Omental fat pad (tissue), 4 donors: ENCODE data around the gene BARHL2. TPM values are rescaled to one million over a fixed set of nuclear protein-coding genes. Genes with fewer than 3 reads are reported as not detected.

Source experiments
- ATAC-seq: fragments of 150-250 bp; one replicate; pipeline ENCODE4 v1.9.1; 2016; ENCODE audit warnings: mild to moderate bottlenecking, moderate library complexity; ENCODE audit not compliant: low FRiP score
- DNase-seq: peaks from one replicate; pipeline ENCODE4 v3.0.0-alpha.2; 2019; ENCODE audit warnings: low spot score
- CTCF ChIP-seq, 3 donors: fragments of 450-650 bp; IDR thresholded peaks; one replicate each; pipeline ENCODE4 v1.5.1; 2016 to 2017; ENCODE audit warnings: antibody characterized with exemption in 3 of 3, mild to moderate bottlenecking in 3 of 3, moderate library complexity in 2 of 3
- total RNA-seq, 4 donors: library from RNA; depleted of rRNA; stranded (reverse); fragments of >200 nt; gene quantifications; one replicate each; pipeline ENCODE4 v1.1.0, GENCODE V29; 2016

The BARHL2 gene
- total RNA-seq: not detected

- TF ChIP-seq CTCF (IDR thresholded peaks at IDR 0.05): no peak
- DNase-seq: no peak
- ATAC-seq: no peak
Observed at GRCh38 chr1:90716552-90717355, at the start of gene BARHL2. TSS of gene BARHL2 (minus strand) at chr1:90717302. CDS start at chr1:90717195, 107 bp downstream.

DNA sequence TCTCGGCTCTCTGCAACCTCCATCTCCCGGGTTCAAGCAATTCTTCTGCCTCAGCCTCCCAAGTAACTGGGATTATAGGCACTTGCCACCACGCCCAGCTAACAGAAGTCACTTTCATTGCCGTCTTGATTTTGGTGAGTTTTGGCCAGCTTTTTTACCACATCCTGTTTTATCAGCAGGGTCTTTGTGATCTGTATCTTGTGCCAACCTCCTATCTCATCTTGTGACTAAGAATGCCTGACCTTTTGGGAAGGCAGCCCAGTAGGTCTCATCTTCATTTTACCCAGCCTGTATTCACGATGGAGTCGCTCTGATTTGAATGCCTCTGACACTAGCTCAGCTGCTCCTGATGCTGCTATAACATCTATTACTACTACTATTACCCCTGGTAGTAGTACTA is 46.8 kb upstream of the BARHL2 start:
- ATAC-seq: no peak
- no peak for TF ChIP-seq CTCF (IDR thresholded peaks at IDR 0.05)
- no peak for DNase-seq

DNA sequence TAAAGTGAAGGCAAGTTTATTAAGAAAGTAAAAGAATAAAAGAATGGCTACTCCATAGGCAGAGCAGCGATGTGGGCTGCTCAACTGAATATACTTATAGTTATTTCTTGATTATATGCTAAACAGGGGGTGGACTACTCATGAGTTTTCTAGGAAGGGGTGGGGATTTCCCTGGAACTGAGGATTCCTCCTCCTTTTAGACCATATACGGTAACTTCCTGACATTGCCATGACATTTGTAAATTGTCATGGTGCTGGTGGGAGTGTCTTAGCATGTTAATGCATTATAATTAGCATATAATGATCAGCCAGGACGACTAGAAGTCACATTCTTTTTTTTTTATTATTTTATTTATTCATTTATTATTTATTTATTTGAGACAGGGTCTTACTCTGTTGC is 46.4 kb upstream of the BARHL2 start:
- TF ChIP-seq CTCF (IDR thresholded peaks at IDR 0.05): no peak
- no peak for ATAC-seq
- no peak for DNase-seq

DNA sequence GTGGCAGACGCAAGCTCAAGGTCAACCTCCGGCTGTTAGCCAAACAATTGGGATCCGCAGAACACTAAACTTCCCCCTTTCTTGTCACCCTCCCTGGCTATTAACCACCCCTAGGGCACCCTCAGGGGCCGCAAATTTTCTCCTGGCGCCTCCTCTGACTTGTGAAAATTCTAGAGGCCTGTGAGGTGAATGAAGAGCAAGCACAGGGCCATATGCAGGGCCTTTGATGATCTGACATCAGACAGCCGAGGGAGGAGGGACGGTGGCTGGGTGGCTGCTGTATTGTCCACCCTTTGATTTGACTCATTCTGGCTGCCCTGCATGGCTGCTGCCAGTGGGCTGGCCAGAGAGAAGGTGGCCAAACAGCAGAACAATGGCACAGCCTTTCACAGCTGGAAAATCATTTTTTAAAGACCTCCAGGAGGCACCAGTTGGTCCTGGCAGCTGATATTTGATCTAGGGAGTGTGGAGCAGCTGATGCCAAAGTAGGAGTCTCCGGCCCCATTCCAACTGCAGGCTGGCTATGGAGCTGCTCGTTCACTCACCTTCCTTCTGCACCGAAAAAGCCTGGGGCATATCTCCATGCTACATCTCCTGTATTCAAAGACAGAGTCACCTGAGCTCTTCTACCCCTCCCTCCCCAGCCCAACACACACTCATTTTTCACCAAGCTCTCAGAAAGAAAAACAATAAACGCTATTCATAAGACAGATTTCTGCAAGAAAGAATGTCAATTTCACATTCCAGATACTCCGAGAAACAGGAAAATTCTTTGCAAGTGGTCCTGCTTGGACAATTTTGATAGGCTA is 44.9 kb upstream of the BARHL2 start:
- ATAC-seq: no peak
- no peak for TF ChIP-seq CTCF (IDR thresholded peaks at IDR 0.05)
- no peak for DNase-seq

- no peak for TF ChIP-seq CTCF (IDR thresholded peaks at IDR 0.05)
- DNase-seq: no peak
- ATAC-seq: no peak
Observed at GRCh38 chr1:90761156-90761555, 44.1 kb upstream of the BARHL2 start.

- no peak for TF ChIP-seq CTCF (IDR thresholded peaks at IDR 0.05)
- ATAC-seq: no peak
- DNase-seq: no peak
Observed at GRCh38 chr1:90753556-90753955, 36.5 kb upstream of the BARHL2 start.
